Measurements from ENCODE around the gene LRRC7. TPM values are rescaled to one million over a fixed set of nuclear protein-coding genes. Genes with fewer than 3 reads are reported as not detected.

The LRRC7 gene
- polyA plus RNA-seq, 1 of the 3 experiments (the other 2 are of a cell fraction), result 0.02 TPM

DNA sequence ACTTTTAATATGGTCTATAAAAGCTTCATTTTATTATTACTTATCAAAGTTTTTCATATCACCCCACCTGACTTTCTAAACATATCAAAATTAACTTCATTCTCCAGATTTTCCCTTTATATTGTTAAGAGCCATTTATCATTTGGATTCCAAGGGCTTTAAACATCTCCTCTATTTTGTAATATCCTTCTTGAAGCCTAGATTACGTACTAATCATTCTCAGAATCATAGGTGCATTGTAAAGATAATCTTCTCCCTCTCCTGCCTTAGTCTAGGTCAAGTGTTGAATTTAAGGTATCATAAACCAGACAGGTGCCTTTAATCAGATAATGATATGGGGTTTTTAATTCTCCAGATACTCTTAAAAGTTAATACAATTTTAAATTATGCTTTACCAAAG is 509.3 kb downstream of the LRRC7 start:
- no peak for TF ChIP-seq RCOR1 (IDR thresholded peaks at IDR 0.05; ENCODE audit: low read length)

DNA sequence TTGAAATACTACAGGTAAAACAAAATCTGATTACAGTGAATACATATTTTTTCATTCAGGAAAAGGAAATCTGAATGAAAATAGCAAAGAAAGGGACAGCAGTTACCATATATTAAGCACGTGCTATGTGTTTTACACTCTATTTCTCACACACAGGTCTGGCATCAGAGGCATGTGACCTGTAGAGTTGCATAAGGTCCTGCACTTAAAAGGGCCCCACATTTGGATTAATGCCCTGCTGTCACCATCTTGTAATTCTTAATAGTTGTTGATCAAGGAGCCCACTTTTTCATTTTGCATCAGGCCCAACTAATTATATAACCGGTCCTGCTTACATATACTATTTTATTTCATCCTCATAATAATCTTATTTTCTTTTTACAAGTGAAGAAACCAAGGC is 511.8 kb downstream of the LRRC7 start:
- Histone ChIP-seq H3K9me3 (no peaks in the 10 kb centered on the region), H3K4me2 (no peak overlapping the region), H3K4me3 (ENCODE audit: low read depth in 2 of 2, low read length in 1 of 2) (no peak overlapping the region), H3K27ac (ENCODE audit: low read depth in 2 of 2, low read length in 1 of 2) (no peak overlapping the region), H3K9me2 (no peaks in the 10 kb centered on the region; the same call in 1 of the 2 replicates), H3K27me3 (ENCODE audit: insufficient read depth) (no peaks in the 10 kb centered on the region), H3K36me3 (replicated peaks in 1 of 2; ENCODE audit: control insufficient read depth in 1 of 2, insufficient read depth in 2 of 2, low read length in 1 of 2) (no peaks in the 10 kb centered on the region), H3K4me1 (ENCODE audit: control insufficient read depth in 1 of 2, insufficient read depth in 2 of 2, low read depth in 1 of 2, low read length in 1 of 2) (no peaks in the 10 kb centered on the region), H4K20me1 (ENCODE audit: insufficient read depth) (no peaks in the 10 kb centered on the region), H3F3A (replicated peaks; ENCODE audit: insufficient read depth) (no peaks in the 10 kb centered on the region), H3K79me2 (ENCODE audit: insufficient read depth) (no peaks in the 10 kb centered on the region), H3K9ac (no peak overlapping the region), H2AFZ (ENCODE audit: low read depth) (no peak overlapping the region)
- POLR2A ChIA-PET, result no interaction called here
- DNase-seq, result no peak
- 55% methylated on average over 2 of the region's 2 CpGs for WGBS (ENCODE audit: low lambda C conversion rate)
- TF ChIP-seq RAD21 (IDR thresholded peaks at IDR 0.05; ENCODE audit: low read length) (no peak), GATA2 (CRISPR knock-in tag; IDR thresholded peaks at IDR 0.05) (no peak), NFIC (IDR thresholded peaks at IDR 0.05; ENCODE audit: borderline replicate concordance) (no peak)
- TF ChIP-seq, protein P1, sequence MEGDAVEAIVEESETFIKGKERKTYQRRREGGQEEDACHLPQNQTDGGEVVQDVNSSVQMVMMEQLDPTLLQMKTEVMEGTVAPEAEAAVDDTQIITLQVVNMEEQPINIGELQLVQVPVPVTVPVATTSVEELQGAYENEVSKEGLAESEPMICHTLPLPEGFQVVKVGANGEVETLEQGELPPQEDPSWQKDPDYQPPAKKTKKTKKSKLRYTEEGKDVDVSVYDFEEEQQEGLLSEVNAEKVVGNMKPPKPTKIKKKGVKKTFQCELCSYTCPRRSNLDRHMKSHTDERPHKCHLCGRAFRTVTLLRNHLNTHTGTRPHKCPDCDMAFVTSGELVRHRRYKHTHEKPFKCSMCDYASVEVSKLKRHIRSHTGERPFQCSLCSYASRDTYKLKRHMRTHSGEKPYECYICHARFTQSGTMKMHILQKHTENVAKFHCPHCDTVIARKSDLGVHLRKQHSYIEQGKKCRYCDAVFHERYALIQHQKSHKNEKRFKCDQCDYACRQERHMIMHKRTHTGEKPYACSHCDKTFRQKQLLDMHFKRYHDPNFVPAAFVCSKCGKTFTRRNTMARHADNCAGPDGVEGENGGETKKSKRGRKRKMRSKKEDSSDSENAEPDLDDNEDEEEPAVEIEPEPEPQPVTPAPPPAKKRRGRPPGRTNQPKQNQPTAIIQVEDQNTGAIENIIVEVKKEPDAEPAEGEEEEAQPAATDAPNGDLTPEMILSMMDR (IDR thresholded peaks at IDR 0.05), result no peak
- CTCF ChIA-PET, result no interaction called here

More for the DNA sequence above, 509.3 kb downstream of the LRRC7 start:
- Histone ChIP-seq H3K4me2 (no peak overlapping the region), H3K9me3 (no peaks in the 10 kb centered on the region), H3K27ac (ENCODE audit: low read depth in 2 of 2, low read length in 1 of 2) (no peak overlapping the region), H4K20me1 (ENCODE audit: insufficient read depth) (no peaks in the 10 kb centered on the region), H3K9ac (no peak overlapping the region), H3K36me3 (replicated peaks in 1 of 2; ENCODE audit: control insufficient read depth in 1 of 2, insufficient read depth in 2 of 2, low read length in 1 of 2) (no peaks in the 10 kb centered on the region), H3F3A (replicated peaks; ENCODE audit: insufficient read depth) (no peaks in the 10 kb centered on the region), H3K79me2 (ENCODE audit: insufficient read depth) (no peaks in the 10 kb centered on the region), H2AFZ (ENCODE audit: low read depth) (no peak overlapping the region), H3K9me2 (no peaks in the 10 kb centered on the region; the same call in 1 of the 2 replicates), H3K4me1 (ENCODE audit: control insufficient read depth in 1 of 2, insufficient read depth in 2 of 2, low read depth in 1 of 2, low read length in 1 of 2) (no peaks in the 10 kb centered on the region), H3K27me3 (ENCODE audit: insufficient read depth) (no peaks in the 10 kb centered on the region), H3K4me3 (ENCODE audit: low read depth in 2 of 2, low read length in 1 of 2) (no peak overlapping the region)
- WGBS (ENCODE audit: low lambda C conversion rate), result 70% methylated on average over 1 of the region's 1 CpG
- ChIA-PET CTCF (no interaction called here), POLR2A (no interaction called here)
- DNase-seq, result no peak

DNA sequence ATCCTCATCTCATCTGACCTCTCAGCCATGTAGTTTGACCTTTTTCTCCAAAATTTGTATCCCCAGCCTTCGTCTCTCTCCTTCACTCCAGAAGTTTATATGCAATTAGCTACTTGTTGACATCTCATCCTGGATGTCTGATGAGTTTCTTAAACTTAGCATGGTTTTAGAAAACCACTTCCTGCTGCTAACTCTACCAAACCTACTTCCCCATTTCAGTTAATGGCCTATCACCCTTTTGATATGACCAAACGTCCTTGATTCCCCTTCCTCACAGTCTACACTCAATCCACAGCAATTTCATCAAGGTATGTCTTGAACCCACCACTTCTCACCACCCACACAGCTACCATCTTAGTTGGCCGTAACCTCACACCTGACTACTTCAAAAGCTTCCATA is 515.8 kb downstream of the LRRC7 start:
- no peaks in the 10 kb centered on the region for H3K4me1 ChIP-seq (ENCODE audit: control insufficient read depth in 1 of 2, insufficient read depth in 2 of 2, low read depth in 1 of 2, low read length in 1 of 2)
- no peaks in the 10 kb centered on the region for H3K27me3 ChIP-seq (ENCODE audit: insufficient read depth)
- ChIA-PET POLR2A (no interaction called here), CTCF (interaction anchor here (0.7 to 1.7 kb wide), 2 partner anchors 10 to 49 kb away, joined by 3 to 5 read pairs; no protein-coding TSS in a partner anchor)
- no peaks in the 10 kb centered on the region; the same call in 1 of the 2 replicates for H3K9me2 ChIP-seq
- H3K36me3 ChIP-seq (replicated peaks in 1 of 2; ENCODE audit: control insufficient read depth in 1 of 2, insufficient read depth in 2 of 2, low read length in 1 of 2), result no peaks in the 10 kb centered on the region
- no peak for TF ChIP-seq MXI1 (IDR thresholded peaks at IDR 0.05; ENCODE audit: low read depth, low read length)
- DNase-seq, result no peak
- H3K4me2 ChIP-seq, result no peak overlapping the region
- WGBS (ENCODE audit: low lambda C conversion rate), result 59% methylated on average over 3 of the region's 3 CpGs
- no peaks in the 10 kb centered on the region for H3K79me2 ChIP-seq (ENCODE audit: insufficient read depth)
- H3K27ac ChIP-seq (ENCODE audit: low read depth in 2 of 2, low read length in 1 of 2), result no peak overlapping the region
- H3K4me3 ChIP-seq (ENCODE audit: low read depth in 2 of 2, low read length in 1 of 2), result no peak overlapping the region
- no peaks in the 10 kb centered on the region for H3K9me3 ChIP-seq
- H3F3A ChIP-seq (replicated peaks; ENCODE audit: insufficient read depth), result no peaks in the 10 kb centered on the region
- H2AFZ ChIP-seq (ENCODE audit: low read depth), result no peak overlapping the region
- no peaks in the 10 kb centered on the region for H4K20me1 ChIP-seq (ENCODE audit: insufficient read depth)
- no peak overlapping the region for H3K9ac ChIP-seq

Measured in SK-N-SH (cell line).